ENCODE measurements around the gene TRIM9.

Gene TRIM9

DNA sequence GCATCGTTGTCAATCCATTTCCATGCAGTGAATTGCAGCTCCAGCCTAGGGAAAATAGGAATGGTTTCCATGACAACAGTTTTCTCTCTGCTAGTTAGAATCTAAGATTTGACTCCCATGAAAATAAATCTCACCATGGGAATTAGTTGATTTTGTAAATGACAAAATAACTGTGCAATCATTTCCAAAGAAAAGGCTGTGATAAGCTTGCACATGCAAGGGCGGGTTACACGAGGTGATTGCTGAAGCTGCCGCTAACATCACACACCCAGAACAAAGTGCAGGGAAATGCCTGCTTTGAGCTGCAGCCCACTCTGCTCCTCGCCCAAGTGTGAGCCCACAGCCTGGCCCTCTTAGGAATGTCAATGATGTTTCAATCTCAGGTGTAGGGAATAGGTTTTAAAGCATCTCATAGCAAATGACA, 53.8 kb downstream of the TRIM9 start:
- Histone ChIP-seq H3K27me3 (replicated peaks; ENCODE audit: insufficient read depth, low read length) (no peaks in the 10 kb centered on the region), H3K4me3 (ENCODE audit: low read length) (no peak overlapping the region), H4K20me1 (ENCODE audit: insufficient read depth, low read length) (no peaks in the 10 kb centered on the region), H3K9me3 (replicated peaks; ENCODE audit: insufficient read depth, low read length) (no peaks in the 10 kb centered on the region), H3K36me3 (replicated peaks; ENCODE audit: insufficient read depth, low read length) (no peaks in the 10 kb centered on the region), H3K79me2 (ENCODE audit: low read length) (no peaks in the 10 kb centered on the region), H3F3A (ENCODE audit: insufficient read depth, low read length) (no peaks in the 10 kb centered on the region), H3K9ac (ENCODE audit: low read length) (no peak overlapping the region), H2AFZ (ENCODE audit: low read length) (no peak overlapping the region), H3K27ac (ENCODE audit: low read length) (no peak overlapping the region), H3K9me2 (replicated peaks; ENCODE audit: insufficient read depth, low read length) (no peaks in the 10 kb centered on the region), H3K4me1 (ENCODE audit: low read length) (no peaks in the 10 kb centered on the region), H3K4me2 (ENCODE audit: low read depth, low read length) (no peak overlapping the region)
- TF ChIP-seq, protein P1, sequence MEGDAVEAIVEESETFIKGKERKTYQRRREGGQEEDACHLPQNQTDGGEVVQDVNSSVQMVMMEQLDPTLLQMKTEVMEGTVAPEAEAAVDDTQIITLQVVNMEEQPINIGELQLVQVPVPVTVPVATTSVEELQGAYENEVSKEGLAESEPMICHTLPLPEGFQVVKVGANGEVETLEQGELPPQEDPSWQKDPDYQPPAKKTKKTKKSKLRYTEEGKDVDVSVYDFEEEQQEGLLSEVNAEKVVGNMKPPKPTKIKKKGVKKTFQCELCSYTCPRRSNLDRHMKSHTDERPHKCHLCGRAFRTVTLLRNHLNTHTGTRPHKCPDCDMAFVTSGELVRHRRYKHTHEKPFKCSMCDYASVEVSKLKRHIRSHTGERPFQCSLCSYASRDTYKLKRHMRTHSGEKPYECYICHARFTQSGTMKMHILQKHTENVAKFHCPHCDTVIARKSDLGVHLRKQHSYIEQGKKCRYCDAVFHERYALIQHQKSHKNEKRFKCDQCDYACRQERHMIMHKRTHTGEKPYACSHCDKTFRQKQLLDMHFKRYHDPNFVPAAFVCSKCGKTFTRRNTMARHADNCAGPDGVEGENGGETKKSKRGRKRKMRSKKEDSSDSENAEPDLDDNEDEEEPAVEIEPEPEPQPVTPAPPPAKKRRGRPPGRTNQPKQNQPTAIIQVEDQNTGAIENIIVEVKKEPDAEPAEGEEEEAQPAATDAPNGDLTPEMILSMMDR (IDR thresholded peaks at IDR 0.05; ENCODE audit: low read length), result no peak
- TF ChIP-seq EZH2phosphoT487 (IDR thresholded peaks at IDR 0.05; ENCODE audit: low read length) (no peak), EZH2 (optimal IDR thresholded peaks at IDR 0.05; ENCODE audit: low read depth, low read length) (no peak)
- DNase-seq, result no peak

- TF ChIP-seq, protein P1 (IDR thresholded peaks at IDR 0.05; ENCODE audit: low read length), result no peak
- TF ChIP-seq EZH2 (optimal IDR thresholded peaks at IDR 0.05; ENCODE audit: low read depth, low read length), result no peak
- TF ChIP-seq EZH2phosphoT487 (IDR thresholded peaks at IDR 0.05; ENCODE audit: low read length), result no peak
- no peaks in the 10 kb centered on the region for H3K79me2 ChIP-seq (ENCODE audit: low read length)
- DNase-seq, result no peak
- no peak overlapping the region for H3K27ac ChIP-seq (ENCODE audit: low read length)
- no peaks in the 10 kb centered on the region for H3K9me2 ChIP-seq (replicated peaks; ENCODE audit: insufficient read depth, low read length)
- H3K27me3 ChIP-seq (replicated peaks; ENCODE audit: insufficient read depth, low read length), result no peaks in the 10 kb centered on the region
- no peak overlapping the region for H3K4me2 ChIP-seq (ENCODE audit: low read depth, low read length)
- H3K9me3 ChIP-seq (replicated peaks; ENCODE audit: insufficient read depth, low read length), result no peaks in the 10 kb centered on the region
- H3K9ac ChIP-seq (ENCODE audit: low read length), result no peak overlapping the region
- H3K36me3 ChIP-seq (replicated peaks; ENCODE audit: insufficient read depth, low read length), result no peaks in the 10 kb centered on the region
- no peak overlapping the region for H3K4me3 ChIP-seq (ENCODE audit: low read length)
- H3F3A ChIP-seq (ENCODE audit: insufficient read depth, low read length), result no peaks in the 10 kb centered on the region
- no peaks in the 10 kb centered on the region for H4K20me1 ChIP-seq (ENCODE audit: insufficient read depth, low read length)
- no peak overlapping the region for H2AFZ ChIP-seq (ENCODE audit: low read length)
- H3K4me1 ChIP-seq (ENCODE audit: low read length), result no peaks in the 10 kb centered on the region
These were observed 55.7 kb downstream of the TRIM9 start for GRCh38 chr14:51039252-51039651.

DNA sequence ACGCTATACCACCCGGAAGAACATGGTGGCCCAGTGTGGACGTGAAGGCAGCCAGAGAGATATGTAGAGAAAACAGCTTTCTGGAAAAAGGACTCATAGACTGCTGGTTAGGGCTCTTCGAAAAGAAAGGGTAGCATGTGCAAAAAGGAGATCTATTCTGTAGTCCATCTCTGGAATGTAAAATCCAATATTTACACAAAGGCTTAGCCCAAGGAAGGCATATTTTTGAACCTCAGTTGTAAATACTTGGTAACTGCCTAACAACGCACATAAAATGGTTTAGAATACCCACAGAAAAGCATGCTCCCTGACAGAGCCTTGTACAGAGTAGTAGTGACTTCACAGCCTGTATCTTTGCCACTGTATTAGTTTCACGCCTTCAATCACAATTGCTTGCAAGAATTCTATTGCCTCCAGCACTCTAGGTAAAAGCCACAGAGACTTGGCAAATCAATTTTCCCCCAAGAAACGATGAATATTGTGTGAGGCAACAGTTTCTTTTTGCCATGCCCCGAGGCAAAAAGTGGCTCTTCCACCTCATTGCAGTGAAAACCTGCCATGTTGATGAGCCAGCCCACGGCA, 59.2 kb downstream of the TRIM9 start:
- Histone ChIP-seq H3K9me2 (replicated peaks; ENCODE audit: insufficient read depth, low read length) (no peaks in the 10 kb centered on the region), H3K27me3 (replicated peaks; ENCODE audit: insufficient read depth, low read length) (no peaks in the 10 kb centered on the region), H3K4me1 (ENCODE audit: low read length) (no peaks in the 10 kb centered on the region), H3K36me3 (replicated peaks; ENCODE audit: insufficient read depth, low read length) (no peaks in the 10 kb centered on the region), H3K9ac (ENCODE audit: low read length) (no peak overlapping the region), H2AFZ (ENCODE audit: low read length) (no peak overlapping the region), H3F3A (ENCODE audit: insufficient read depth, low read length) (no peaks in the 10 kb centered on the region), H3K79me2 (ENCODE audit: low read length) (no peaks in the 10 kb centered on the region), H3K4me3 (ENCODE audit: low read length) (no peak overlapping the region), H3K27ac (ENCODE audit: low read length) (no peak overlapping the region), H4K20me1 (ENCODE audit: insufficient read depth, low read length) (no peaks in the 10 kb centered on the region), H3K9me3 (replicated peaks; ENCODE audit: insufficient read depth, low read length) (no peaks in the 10 kb centered on the region), H3K4me2 (ENCODE audit: low read depth, low read length) (no peak overlapping the region)
- DNase-seq, result no peak
- TF ChIP-seq EZH2phosphoT487 (IDR thresholded peaks at IDR 0.05; ENCODE audit: low read length), result no peak
